GM21528 (cell line): Measurements from ENCODE around the gene TMEM38B.
"Not testable (repeated sequence)": the region's sequence is repeated elsewhere in the genome, so short reads cannot be mapped to it uniquely, and the experiment has no call there.

Source experiments
- ATAC-seq: cut with Tn5 transposase; IDR thresholded peaks from one replicate; pipeline ENCODE4 v1.9.1; 2021; ENCODE audit warnings: mild to moderate bottlenecking, moderate library complexity; ENCODE audit not compliant: unreplicated experiment, low FRiP score

The TMEM38B gene

DNA sequence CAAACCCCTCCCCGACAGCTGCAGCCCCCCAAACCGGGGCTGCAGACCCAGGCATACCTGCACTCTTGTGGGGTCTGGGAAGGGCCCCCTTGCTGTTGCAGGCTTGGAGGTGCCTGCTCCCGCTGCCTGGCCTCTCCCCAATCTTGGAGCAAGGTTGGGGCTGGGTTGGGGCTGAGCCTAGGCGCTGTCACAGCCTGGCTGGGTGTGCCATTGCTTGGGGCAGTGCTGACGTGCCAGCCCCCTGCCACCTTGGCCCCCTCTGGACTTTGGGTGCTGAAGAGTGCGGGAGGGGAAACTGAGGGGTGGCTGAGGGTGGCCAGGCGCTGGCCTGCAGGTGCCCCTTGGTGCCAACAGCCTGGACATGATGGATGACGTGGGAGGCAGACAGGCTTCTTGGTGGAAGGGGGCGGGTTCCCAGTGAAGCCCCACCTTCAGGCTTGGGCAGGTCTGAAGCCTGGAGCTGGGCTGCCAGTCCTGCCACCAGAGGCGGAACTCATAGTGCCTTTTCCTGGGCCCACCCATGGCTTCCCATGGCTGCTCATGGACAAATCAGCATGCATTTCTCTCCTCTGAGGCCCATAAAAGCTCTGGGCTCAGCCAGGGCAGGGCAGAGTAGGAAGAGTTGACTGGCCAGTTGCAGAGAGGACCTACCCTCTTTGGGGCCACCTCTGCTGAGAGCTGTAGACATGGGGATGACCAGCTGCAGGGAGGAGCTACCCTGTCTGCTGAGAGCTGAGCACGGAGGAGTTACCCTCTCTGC lies 19.1 kb downstream of the TMEM38B start:
- no peak for ATAC-seq

DNA sequence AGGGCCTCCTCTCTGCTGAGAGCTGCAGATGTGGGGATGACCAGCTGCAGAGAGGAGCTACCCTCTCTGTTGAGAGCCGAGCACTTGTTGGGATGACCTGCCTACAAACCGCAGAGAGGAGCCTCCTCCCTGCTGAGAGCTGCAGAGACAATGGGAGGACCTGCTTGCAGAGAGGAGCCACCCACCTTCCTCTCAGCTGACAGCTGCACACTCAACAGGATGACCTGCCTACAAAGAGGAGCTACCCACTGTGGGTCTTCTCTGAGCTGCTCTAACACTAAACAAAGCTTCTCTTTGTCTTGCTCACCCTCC lies 19.6 kb downstream of the TMEM38B start:
- ATAC-seq = no peak

DNA sequence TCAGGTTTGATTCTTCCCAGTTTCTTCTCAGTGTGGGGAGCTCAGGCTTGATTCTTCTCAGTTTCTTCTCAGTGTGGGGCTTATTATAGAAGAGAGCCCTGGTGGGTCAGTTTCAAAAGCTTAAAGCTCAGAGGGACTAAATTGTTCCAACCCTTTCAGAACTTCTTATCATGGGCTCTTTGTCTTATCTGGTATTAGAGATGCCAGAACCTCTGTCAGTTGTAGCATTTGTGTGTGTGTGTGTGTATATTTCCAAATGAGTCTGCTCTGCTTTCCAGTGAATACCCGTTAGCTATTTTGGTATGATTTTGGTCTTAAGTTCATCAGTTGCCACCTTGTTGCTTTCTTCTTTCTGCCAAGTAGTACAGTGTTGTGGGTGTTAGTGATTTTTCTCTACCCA lies 21.8 kb downstream of the TMEM38B start:
- no peak for ATAC-seq

DNA sequence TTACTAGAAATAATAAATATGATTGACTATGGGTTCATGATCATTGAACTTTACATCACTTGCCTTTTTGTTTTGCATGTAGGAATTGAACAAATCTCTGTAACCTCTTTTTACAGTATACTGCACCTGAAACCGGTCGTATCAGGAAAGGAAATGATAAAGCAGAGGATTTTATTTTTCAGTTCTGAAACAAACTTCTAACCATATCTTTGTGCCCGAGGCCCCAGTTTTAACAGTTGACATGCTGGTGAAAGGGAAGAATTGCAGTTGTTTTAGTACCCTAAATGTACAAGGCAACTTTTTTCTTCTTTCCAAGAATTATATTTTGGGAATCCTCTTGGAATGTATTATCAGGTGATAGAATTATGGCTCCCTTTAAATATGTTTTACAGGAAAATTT lies 27.8 kb downstream of the TMEM38B start:
- no peak for ATAC-seq

DNA sequence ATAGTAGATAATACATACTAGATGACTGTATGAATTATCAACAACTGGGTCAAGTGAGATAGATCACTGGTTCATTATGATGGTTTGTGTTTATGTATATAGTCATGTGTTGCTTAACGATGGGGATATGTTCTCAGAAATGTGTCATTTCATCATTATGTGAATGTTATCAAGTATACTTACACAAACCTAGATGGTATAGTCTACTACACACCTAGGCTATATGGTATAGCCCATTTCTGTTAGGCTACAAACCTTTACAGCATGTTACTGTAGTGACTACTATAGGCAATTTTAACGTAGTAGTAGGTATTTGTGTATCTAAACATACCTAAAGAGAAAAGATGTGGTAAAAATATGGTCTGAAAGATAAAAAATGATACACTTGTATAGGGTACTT lies 31.0 kb downstream of the TMEM38B start:
- ATAC-seq = no peak

DNA sequence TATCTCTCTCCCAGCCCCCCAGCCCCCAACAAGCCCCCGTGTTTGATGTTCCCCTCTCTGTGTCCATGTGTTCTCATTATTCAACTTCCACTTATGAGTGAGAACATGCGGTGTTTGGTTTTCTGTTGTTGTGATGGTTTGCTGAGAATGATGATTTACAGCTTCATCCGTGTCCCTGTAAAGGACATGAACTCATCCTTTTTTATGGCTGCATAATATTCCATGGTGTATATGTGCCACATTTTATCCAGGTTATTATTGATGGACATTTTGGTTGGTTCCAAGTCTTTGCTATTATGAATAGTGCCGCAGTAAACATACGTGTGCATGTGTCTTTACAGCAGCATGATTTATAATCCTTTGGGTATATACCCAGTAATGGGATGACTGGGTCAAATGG lies 33.9 kb downstream of the TMEM38B start:
- not testable (repeated sequence) for ATAC-seq

DNA sequence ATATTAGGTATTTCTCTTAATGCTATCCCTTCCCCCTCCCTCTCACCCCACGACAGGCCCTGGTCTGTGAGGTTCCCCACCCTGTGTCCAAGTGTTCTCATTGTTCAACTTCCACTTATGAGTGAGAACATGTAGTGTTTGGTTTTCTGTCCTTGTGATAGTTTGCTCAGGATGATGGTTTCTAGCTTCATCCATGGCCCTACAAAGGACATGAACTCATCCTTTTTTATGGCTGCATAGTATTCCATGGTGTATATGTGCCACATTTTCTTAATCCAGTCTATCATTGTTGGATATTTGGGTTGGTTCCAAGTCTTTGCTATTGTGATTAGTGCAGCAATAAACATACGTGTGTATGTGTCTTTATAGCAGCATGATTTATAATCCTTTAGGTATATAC lies 37.1 kb downstream of the TMEM38B start:
- not testable (repeated sequence) for ATAC-seq

DNA sequence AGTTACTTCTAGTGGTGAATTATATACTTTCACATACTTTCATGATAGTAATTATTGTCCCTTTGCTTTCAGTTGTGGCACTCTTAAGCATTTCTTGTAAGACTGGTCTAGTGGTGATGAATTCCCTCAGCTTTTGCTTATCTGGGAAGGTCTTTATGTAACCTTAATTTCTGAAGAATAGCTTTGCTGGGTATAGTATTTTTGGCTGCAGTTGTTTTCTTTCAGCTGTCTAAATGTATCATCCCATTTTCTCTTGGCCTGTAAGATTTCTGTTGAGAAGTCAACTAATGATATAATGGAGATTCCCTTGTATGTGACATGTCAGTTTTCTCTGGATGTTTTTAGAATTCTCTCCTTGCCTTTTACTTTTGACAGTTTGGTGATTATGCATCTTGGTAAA lies 41.0 kb downstream of the TMEM38B start:
- no peak for ATAC-seq

DNA sequence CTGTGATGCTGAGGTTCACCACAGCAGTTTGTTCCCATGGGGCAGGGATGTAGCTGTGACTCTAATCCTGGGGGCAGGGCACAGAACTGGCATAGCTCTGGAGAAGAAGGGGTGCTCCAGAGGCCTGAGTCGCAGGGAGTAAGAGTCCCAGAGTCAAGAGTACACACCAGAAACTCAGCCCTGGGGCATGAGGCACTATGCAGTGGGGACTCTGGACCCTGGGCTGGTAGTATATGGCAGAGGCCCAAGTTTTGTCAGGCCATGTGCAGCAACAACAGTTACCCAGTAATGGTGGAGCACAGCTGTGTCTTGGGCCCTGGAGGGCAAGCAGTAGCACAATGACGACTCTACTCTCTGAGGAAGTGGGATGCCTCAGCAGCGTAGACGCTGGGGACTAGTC lies 42.9 kb downstream of the TMEM38B start:
- no peak for ATAC-seq

DNA sequence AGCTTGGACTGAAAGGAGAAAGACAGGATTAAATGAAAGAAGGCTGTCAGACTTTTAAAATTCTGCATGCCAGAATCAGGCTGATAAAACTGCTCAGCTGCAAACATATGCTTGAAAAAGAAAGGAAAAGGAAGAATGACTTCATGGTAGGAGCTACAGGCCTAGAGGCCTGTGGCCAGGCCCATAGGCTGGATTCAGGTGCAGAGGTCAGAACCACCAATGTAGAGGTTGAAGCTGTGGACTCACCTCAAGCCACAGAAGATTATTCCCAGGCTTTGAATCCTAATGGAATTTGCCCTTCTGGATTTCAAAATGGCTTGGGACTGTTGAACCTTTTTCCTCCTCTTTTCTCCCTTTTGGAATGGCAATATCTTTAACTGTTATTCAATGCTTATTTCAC lies 47.7 kb downstream of the TMEM38B start:
- no peak for ATAC-seq

DNA sequence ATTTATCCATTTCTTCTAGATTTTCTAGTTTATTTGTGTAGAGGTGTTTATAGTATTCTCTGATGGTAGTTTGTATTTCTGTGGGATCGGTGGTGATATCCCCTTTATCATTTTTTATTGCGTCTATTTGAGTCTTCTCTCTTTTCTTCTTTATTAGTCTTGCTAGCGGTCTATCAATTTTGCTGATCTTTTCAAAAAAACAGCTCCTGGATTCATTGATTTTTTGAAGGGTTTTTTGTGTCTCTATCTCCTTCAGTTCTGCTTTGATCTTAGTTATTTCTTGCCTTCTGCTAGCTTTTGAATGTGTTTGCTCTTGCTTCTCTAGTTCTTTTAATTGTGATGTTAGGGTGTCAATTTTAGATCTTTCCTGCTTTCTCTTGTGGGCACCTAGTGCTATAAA lies 53.0 kb downstream of the TMEM38B start:
- not testable (repeated sequence) for ATAC-seq

DNA sequence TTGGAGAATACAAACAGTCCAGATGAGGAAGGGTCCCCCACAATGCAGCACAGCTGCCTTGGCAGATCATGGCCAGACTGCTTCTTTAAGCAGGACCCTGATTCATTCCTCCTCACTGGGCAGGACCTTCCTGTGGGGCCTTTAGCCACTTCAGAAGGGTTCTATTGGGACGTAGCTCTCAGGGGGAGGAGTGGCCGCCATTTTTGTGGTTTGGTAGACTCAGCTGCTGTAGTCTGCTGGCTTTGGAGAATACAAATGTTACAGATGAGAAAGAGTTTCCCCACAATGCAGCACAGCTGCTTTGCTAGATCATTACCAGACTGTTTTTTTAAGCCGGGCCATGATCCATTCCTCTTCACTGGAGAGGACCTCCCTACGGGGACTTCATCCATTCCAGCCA lies 57.4 kb downstream of the TMEM38B start:
- ATAC-seq = no peak

DNA sequence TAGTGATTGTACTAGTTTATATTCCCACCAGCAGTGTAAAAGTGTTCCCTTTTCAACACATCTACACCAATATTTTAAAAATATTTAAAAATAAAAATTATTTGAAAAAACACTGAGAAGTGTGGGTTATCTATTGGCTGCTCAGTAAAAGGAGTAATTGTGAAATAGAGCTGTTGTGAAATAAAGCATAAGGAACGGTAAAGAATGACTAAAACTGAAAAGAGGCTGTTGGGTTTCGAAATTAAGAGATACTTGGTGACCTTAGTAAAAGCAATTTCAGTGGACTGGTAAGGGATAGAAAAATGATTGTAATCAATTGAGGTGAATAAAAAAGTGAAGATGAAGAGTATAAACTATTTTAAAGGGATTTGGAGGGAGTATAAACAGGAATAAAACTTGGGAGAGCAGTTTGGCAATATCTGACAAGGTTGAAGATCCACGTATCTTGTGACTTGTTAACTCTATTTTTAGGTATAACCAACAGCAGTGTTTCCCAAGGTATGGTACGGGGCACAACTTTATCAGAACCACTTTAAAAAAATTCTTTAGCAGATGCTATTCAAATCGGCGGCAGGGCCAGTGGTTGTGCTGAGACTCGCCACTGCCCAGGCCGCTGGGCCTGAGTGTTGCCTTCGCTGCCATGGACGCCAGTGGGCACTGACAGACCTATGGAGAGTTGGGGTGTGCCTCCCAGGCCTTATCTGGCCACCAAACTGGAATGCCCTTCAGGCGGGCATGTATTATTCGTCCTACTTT lies 63.3 kb downstream of the TMEM38B start:
- no peak for ATAC-seq

DNA sequence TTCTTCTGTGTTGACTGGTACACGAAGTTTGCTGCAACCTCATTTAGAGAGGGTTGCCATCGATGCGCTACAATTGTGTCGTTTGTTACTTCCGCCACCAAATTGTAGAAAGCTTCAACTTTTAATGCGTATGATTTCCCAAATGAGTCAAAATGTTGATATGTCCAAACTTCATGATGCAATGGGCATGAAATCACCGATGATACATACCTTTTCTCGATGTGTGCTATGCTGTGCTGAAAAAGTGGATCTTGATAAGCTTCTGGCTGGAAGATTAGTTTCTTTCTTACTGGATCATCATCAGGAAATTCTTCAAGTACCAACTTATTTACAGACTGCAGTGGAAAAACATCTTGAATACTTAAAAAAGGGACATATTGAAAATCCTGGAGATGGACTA lies 65.7 kb downstream of the TMEM38B start:
- no peak for ATAC-seq

DNA sequence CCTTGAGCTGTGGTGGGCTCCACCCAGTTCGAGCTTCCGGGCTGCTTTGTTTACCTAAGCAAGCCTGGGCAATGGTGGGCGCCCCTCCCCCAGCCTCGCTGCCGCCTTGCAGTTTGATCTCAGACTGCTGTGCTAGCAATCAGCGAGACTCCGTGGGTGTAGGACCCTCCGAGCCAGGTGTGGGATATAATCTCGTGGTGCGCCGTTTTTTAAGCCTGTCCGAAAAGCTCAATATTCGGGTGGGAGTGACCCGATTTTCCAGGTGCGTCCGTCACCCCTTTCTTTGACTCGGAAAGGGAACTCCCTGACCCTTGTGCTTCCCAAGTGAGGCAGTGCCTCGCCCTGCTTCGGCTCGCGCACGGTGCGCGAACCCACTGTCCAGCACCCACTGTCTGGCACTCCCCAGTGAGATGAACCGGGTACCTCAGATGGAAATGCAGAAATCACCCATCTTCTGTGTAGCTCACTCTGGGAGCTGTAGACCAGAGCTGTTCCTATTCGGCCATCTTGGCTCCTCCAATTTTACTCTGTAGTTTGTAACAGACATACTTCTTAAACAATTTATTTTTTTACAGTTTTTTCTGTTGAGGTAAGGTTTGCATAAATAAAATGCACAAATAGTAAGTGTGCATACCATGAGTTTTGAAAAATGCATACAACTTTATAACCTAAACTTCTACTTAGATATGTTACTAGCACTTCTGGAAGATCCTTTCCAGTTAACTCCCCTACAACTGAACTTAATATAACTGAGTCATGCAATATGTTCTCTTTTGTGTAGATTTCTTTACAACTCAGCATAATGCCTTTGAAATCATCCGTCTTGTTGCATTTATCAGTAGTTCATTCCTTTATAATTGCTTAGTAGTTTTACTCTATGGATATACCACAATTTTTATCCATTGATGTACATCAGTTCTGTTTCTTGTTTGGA lies 88.5 kb downstream of the TMEM38B start:
- ATAC-seq = not testable (repeated sequence)

DNA sequence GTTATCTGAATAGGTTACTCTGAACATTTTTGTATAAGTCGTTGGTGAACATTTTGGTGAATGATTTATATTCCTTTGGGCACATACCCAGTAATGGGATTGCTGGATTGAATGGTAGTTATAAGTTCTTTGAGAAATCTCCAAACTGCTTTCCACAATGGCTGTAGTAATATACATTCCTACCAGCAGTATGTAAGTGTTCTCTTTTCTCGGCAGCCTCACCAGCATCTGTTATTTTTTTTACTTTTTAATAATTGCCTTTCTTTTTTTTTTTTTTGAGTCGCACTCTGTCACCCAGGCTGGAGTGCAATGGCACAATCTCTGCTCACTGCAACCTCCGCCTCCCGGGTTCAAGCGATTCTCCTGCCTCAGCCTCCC lies 89.1 kb downstream of the TMEM38B start:
- ATAC-seq = not testable (repeated sequence)

DNA sequence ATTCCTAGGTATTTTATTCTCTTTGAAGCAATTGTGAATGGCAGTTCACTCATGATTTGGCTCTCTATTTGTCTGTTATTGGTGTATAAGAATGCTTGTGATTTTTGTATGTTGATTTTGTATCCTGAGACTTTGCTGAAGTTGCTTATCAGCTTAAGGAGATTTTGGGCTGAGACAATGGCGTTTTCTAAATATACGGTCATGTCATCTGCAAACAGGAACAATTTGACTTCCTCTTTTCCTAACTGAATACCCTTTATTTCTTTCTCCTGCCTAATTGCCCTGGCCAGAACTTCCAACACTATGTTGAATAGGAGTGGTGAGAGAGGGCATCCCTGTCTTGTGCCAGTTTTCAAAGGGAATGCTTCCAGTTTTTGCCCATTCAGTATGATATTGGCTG lies 92.5 kb downstream of the TMEM38B start:
- ATAC-seq = not testable (repeated sequence)

DNA sequence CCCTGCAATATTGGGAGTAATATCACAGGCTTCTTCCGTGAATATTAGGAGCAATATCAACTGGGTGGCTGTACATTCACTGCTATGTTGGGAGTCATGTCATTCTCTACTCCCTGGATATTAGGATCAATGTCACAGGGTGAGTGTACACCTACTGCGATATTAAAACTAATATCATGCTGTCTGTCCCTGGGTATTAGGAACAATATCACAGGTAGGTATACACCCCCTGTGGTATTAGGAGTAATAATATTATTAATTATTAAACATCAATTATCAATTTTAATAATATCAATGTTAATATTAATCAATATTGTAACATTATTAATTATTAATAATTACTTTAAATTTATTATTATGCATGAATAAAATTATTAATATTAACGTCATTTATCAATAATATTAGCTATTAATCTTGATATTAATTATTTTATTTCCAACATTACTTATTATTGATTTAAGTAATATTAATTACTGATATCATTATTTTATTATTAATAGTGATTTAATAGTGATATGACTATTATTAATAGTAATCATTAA lies 121.9 kb downstream of the TMEM38B start:
- ATAC-seq = no peak

DNA sequence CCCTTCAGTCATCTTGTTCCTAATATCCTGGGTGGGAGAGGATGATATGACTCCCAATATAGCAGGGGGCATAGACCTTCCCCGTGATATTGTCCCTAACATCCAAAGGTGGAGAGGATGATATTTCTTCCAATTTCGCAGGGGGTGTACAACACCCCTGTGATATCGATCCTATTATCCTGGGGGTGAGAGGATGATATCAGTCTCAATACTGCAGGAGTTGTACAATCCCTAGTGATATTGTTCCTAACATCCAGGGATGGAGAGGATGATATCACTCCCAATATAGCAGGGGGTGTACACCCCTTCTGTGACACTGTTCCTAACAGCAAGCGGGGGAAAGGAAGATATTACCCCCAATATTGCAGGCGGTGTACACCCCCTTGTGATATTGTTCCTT lies 122.6 kb downstream of the TMEM38B start:
- no peak for ATAC-seq

DNA sequence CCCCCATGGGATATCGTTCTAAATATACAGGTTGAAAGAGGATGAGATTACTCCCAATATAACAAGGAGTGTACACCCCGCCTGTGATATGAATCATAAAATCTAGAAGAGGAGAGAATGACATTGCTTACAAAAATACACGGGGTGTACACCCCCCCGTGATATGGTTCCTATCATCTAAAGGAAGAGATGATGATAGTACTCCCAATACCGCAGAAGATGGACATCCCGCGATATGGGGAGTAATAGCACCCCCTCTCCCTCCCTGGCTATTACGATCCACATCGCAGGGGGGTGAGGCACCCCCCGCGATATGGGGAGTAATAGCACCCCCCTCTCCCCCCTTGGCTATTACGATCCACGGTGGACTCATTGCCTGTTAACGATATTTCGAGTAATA lies 124.6 kb downstream of the TMEM38B start:
- ATAC-seq = no peak

DNA sequence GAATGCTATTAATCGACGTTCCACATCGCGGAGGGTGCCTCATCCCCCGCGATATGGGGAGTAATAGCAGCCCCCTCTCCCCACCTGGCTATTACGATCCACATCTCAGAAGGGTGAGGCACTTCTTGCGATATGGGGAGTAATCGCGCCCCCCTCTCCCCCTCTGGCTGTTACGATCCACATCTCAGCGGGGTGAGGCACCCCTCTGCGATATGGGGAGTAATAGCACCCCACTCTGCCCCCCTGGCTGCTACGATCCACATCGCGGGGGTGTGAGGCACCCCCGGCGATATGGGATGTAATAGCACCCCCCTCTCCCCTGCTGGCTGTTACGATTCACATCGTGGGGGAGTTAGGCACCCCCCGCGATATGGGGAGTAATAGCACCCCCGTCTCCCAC lies 128.5 kb downstream of the TMEM38B start:
- ATAC-seq = no peak
